Mesothelial cell of epicardium (in vitro differentiated cells): ENCODE data around the gene EPB41L3. TPM values are rescaled to one million over a fixed set of nuclear protein-coding genes. Genes with fewer than 3 reads are reported as not detected.
A peak's percentile ranks its signal among the peaks of the same experiment; 100 is the strongest.
"Not testable (repeated sequence)": the region's sequence is repeated elsewhere in the genome, so short reads cannot be mapped to it uniquely, and the experiment has no call there.

Experiments
- DNase-seq, 2 experiments: peaks; one replicate each; pipeline ENCODE4 v3.0.0; 2021; ENCODE audit warnings: low spot score in 2 of 2; ENCODE audit not compliant: unreplicated experiment in 2 of 2
- H3K27ac Mint-ChIP-seq: 2 replicates; pipeline ENCODE4 v1.8.0; 2021; ENCODE audit warnings: mixed read lengths
- H3K27me3 Mint-ChIP-seq: 2 replicates; pipeline ENCODE4 v1.8.0; 2021; ENCODE audit warnings: low read depth, mixed read lengths
- H3K36me3 Mint-ChIP-seq: 2 replicates; pipeline ENCODE4 v1.8.0; 2021; ENCODE audit warnings: mixed read lengths
- H3K4me1 Mint-ChIP-seq: 2 replicates; pipeline ENCODE4 v1.8.0; 2021; ENCODE audit warnings: mixed read lengths
- H3K4me3 Mint-ChIP-seq: 2 replicates; pipeline ENCODE4 v1.8.0; 2021; ENCODE audit warnings: mild to moderate bottlenecking, moderate library complexity, mixed read lengths
- H3K9me3 Mint-ChIP-seq: 2 replicates; pipeline ENCODE4 v1.8.0; 2021; ENCODE audit warnings: mixed read lengths
- total RNA-seq: library from RNA; stranded (reverse); gene quantifications from 3 replicates; pipeline ENCODE4 v1.2.1, GENCODE V29; 2021
- TF ChIP-seq, protein P1 (sequence below): fragments of 200-600 bp; sonication (generic); IDR thresholded peaks from one replicate; pipeline ENCODE4 v1.5.0; 2021; ENCODE audit warnings: antibody characterized with exemption; ENCODE audit not compliant: unreplicated experiment

EPB41L3 gene
- total RNA-seq, 1 donor from 2014 or later = 61.9 TPM

DNA sequence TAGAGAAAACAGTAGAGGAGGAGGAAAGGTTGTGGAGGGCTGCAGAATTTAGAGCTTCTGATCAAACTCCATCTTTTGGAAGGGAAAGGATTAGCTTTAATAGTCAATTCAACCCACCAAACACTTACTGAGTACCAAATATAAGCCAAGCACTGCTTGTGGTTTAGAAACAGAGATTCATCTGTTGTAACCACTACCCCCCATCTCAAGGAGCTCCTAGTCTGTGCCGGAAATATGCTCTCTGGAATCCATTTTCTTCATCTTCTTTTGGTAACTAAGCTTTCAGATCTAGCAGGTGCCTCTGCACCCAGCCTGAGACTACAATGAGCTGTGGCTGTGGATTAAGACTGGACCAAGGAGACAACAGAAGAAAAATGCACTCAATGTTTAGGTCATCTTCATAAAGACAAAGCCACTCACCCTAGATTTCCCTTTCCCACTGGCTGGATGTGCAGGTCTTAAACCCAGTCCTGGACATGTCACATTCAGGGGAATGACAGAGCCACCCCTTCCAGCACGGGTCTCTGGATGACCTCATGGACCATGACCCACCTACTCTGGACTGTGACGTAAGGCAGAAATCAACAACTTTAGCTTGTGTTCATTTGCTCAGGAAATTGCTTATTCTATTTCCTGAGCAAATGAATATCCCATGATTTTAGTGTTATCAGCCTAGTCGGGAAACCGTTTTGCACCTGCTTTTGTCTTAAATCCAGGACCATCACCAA, 52.9 kb downstream of the EPB41L3 start:
- Mint-ChIP-seq H3K4me3 (no peak overlapping the region), H3K4me1 (peaks cover 9% of the 10 kb centered on the region), H3K36me3 (peaks cover 19% of the 10 kb centered on the region), H3K27me3 (no peaks in the 10 kb centered on the region), H3K9me3 (peaks cover 12% of the 10 kb centered on the region), H3K27ac (no peak overlapping the region)
- TF ChIP-seq, protein P1, sequence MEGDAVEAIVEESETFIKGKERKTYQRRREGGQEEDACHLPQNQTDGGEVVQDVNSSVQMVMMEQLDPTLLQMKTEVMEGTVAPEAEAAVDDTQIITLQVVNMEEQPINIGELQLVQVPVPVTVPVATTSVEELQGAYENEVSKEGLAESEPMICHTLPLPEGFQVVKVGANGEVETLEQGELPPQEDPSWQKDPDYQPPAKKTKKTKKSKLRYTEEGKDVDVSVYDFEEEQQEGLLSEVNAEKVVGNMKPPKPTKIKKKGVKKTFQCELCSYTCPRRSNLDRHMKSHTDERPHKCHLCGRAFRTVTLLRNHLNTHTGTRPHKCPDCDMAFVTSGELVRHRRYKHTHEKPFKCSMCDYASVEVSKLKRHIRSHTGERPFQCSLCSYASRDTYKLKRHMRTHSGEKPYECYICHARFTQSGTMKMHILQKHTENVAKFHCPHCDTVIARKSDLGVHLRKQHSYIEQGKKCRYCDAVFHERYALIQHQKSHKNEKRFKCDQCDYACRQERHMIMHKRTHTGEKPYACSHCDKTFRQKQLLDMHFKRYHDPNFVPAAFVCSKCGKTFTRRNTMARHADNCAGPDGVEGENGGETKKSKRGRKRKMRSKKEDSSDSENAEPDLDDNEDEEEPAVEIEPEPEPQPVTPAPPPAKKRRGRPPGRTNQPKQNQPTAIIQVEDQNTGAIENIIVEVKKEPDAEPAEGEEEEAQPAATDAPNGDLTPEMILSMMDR = no peak
- no peak for DNase-seq

DNA sequence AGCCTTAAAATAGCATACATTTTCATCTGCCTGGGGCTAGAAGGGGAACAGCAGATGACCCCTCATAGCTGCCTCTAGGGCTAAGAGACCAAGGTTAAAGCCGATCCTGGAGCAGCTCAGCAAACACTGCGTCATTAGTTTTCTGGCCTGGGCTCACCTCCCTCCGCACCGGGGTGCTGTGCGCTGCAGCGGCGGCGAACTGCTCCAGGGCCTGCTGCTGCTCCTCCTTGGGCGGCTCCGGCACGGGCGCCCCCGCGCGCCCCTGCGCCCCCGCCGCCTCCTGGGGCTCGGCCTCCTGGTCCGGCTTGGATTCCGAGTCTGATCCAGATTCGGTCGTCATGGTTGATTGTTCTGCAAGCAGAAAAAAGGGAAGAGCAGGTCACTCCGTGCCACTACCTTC, 55.0 kb downstream of the EPB41L3 start:
- TF ChIP-seq, protein P1 = no peak

DNA sequence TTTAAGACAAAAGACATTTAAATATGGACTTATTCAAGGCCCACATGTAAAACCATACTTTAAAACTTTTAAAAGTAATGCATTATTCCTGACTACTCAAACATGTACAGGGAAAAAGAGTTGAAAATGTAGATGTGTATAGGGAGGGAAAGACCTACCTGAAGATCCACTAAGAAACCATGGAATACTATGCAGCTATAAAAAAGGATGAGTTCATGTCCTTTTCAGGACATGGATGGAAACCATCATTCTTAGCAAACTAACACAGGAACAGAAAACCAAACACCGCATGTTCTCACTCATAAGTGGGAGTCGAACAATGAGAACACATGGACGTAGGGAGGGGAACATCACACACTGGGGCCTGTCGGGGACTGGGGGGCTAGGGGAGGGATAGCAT, 55.8 kb downstream of the EPB41L3 start:
- not testable (repeated sequence) for H3K4me3 Mint-ChIP-seq, H3K27me3 Mint-ChIP-seq, H3K4me1 Mint-ChIP-seq, H3K27ac Mint-ChIP-seq, DNase-seq
- peaks cover 39% of the 10 kb centered on the region for H3K36me3 Mint-ChIP-seq
- H3K9me3 Mint-ChIP-seq = peaks cover 17% of the 10 kb centered on the region

More for the DNA sequence above, 55.0 kb downstream of the EPB41L3 start:
- no peak for DNase-seq
- Mint-ChIP-seq H3K4me3 (no peak overlapping the region), H3K4me1 (peaks cover 3% of the 10 kb centered on the region), H3K36me3 (peaks cover 37% of the 10 kb centered on the region), H3K27ac (no peak overlapping the region), H3K9me3 (peaks cover 17% of the 10 kb centered on the region), H3K27me3 (no peaks in the 10 kb centered on the region)

DNA sequence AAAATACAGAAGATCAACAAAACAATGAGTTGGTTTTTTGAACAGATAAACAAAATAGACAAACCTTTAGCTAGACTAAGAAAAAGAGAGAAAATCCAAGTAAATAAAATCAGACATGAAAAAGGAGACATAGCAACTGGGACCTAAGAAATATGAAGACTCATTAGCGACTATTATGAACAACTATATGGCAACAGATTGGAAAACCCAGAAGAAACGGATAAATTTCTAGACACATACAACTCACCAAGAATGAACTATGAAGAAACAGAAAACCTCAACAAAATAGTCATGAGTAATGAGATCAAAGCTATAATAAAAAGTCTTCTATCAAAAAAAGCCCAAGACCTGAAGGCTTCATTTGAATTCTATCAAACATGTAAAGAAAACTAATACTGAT, 59.3 kb downstream of the EPB41L3 start:
- Mint-ChIP-seq H3K4me3 (no peak overlapping the region), H3K27me3 (no peaks in the 10 kb centered on the region), H3K27ac (no peak overlapping the region), H3K36me3 (peaks cover 54% of the 10 kb centered on the region), H3K9me3 (peaks cover 30% of the 10 kb centered on the region), H3K4me1 (peaks cover 4% of the 10 kb centered on the region)
- no peak for DNase-seq
- TF ChIP-seq, protein P1 = no peak

DNA sequence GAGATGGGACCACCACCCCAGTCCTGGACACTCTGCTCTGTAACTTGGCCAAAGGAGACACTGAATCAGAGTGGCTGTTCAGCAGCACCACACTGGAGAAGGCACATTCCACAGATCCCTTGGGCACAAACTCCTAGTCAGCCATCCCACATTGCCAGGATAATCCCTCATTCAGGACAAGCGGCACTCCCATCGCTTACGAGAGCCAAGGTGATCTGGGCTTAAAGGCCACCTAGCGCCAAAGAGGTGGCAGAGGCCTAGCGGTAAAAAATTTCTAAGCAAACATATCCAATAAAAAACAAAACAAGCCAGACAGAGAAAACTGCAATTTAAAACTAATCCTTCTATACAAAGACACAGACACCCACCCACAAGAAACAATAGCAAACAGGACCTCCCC, 62.2 kb downstream of the EPB41L3 start:
- peaks cover 25% of the 10 kb centered on the region for H3K9me3 Mint-ChIP-seq
- TF ChIP-seq, protein P1 = no peak
- H3K27me3 Mint-ChIP-seq = no peaks in the 10 kb centered on the region
- no peak overlapping the region for H3K4me3 Mint-ChIP-seq
- no peak overlapping the region for H3K27ac Mint-ChIP-seq
- H3K36me3 Mint-ChIP-seq = peaks cover 42% of the 10 kb centered on the region
- no peak for DNase-seq
- peaks cover 23% of the 10 kb centered on the region for H3K4me1 Mint-ChIP-seq

DNA sequence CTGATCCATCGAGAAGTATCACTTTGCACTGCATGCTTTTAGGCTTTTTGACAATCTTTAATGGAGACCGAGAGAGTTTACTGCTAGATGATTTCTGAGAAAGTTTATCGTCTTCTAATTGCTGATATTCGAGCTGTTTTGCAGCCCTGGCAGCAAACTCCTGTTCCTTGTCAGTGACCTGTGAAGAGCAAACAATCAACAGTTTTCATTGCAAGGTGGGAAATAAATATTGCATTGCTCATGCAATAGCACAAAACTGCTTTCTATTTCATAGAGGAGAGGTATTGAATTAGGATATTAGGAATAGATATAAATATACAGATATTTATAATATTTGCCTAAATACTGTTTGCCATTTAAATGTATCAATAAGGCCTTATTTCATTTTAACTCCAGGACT, 65.5 kb downstream of the EPB41L3 start:
- Mint-ChIP-seq H3K27ac (peak overlapping the region; percentile 24), H3K9me3 (peaks cover 13% of the 10 kb centered on the region), H3K27me3 (no peaks in the 10 kb centered on the region), H3K4me1 (peaks cover 38% of the 10 kb centered on the region), H3K36me3 (peaks cover 25% of the 10 kb centered on the region), H3K4me3 (no peak overlapping the region)
- DNase-seq = no peak
- TF ChIP-seq, protein P1 = no peak
